ENCODE data around the gene IGSF8. TPM values are rescaled to one million over a fixed set of nuclear protein-coding genes. Genes with fewer than 3 reads are reported as not detected.

The IGSF8 gene
- polyA plus RNA-seq, 2 of the 4 experiments (the other 2 are of a cell fraction), result 7.3 to 7.8 TPM

DNA sequence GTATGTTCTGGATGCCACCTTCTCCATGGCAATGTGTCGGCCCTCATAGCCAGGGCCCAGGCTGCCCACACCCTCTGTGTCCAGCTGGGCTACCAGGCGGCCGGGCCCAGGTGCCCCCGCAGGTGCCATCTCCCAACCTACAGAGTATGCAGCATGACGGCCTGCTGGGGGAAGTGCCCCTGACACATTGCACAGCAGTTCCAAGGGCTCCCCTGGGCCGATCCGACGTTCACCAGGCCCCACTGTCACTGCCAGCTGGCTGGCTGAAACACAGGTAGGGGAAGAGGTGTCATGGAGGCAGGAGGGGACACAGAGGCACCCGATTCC lies 5.4 kb downstream of the IGSF8 start (continued):
- TF ChIP-seq HEYL (CRISPR knock-in tag; IDR thresholded peaks at IDR 0.05), result no peak

DNA sequence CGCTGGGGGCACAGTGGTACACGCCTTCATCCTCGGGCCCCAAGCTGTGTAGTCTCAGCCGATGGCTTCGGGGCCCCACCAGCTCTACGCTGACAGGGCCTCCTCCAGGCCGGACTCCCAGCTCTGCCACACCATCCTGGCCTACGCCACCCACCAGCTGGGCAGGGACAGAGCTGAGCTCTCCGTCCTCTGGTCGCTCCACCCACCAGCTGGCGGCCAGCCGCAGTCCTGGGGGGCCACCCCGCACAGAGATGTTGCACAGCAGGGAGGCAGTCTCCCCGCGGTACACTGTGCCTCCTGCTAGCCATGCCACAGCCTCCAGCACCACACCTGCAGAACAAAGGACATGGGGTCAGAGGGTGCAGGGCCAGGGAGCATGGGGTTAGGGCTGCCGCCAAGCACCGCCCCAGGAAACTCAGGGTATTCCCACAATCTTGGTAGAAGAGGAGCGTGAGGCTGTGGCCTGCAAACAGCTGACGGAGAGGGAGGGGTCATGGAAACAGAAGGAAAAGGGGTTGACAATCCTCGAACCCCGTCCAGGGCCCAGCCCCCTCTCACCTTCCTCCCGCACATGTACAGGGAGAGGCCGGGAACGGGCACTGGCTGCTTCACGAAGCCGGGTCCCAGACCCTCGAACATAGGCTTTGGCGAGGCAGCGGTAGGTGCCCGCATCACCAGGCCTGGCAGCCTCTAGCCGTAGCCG lies 5.9 kb downstream of the IGSF8 start:
- no peak for ATAC-seq
- no peak for DNase-seq (ENCODE audit: low read depth in 1 of 2, low spot score in 1 of 2)
- 82% methylated on average over 26 of the region's 32 CpGs for WGBS (ENCODE audit: missing lambda C conversion rate)
- H3K9me3 ChIP-seq, result no peaks in the 10 kb centered on the region
- H3K27ac ChIP-seq, result no peak overlapping the region
- POLR2A ChIA-PET, result no interaction called here
- CTCF ChIA-PET, result interaction anchor here (0.7 to 4.7 kb wide), 4 partner anchors 9 to 99 kb away, joined by 4 to 20 read pairs (median 6); no protein-coding TSS in a partner anchor
- peaks cover 7% of the 10 kb centered on the region; the same call in 2 of the 3 replicates for H3K4me1 ChIP-seq
- no peak for FAIRE-seq
- H3K4me3 ChIP-seq, result no peak overlapping the region
- TF ChIP-seq EP300 (IDR thresholded peaks at IDR 0.05), result no peak
- TF ChIP-seq KDM5A (IDR thresholded peaks at IDR 0.05), result no peak
- TF ChIP-seq, protein P1, sequence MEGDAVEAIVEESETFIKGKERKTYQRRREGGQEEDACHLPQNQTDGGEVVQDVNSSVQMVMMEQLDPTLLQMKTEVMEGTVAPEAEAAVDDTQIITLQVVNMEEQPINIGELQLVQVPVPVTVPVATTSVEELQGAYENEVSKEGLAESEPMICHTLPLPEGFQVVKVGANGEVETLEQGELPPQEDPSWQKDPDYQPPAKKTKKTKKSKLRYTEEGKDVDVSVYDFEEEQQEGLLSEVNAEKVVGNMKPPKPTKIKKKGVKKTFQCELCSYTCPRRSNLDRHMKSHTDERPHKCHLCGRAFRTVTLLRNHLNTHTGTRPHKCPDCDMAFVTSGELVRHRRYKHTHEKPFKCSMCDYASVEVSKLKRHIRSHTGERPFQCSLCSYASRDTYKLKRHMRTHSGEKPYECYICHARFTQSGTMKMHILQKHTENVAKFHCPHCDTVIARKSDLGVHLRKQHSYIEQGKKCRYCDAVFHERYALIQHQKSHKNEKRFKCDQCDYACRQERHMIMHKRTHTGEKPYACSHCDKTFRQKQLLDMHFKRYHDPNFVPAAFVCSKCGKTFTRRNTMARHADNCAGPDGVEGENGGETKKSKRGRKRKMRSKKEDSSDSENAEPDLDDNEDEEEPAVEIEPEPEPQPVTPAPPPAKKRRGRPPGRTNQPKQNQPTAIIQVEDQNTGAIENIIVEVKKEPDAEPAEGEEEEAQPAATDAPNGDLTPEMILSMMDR (IDR thresholded peaks at IDR 0.05), result no peak
- no peak for TF ChIP-seq HOXA7 (CRISPR knock-in tag; IDR thresholded peaks at IDR 0.05)
- TF ChIP-seq ZSCAN20 (CRISPR knock-in tag; IDR thresholded peaks at IDR 0.05), result no peak
- TF ChIP-seq MAZ (IDR thresholded peaks at IDR 0.05; ENCODE audit: borderline replicate concordance, low read depth, low read length), result no peak
- TF ChIP-seq ZC3H11A (IDR thresholded peaks at IDR 0.05), result no peak
- H3K4me2 ChIP-seq, result no peak overlapping the region

DNA sequence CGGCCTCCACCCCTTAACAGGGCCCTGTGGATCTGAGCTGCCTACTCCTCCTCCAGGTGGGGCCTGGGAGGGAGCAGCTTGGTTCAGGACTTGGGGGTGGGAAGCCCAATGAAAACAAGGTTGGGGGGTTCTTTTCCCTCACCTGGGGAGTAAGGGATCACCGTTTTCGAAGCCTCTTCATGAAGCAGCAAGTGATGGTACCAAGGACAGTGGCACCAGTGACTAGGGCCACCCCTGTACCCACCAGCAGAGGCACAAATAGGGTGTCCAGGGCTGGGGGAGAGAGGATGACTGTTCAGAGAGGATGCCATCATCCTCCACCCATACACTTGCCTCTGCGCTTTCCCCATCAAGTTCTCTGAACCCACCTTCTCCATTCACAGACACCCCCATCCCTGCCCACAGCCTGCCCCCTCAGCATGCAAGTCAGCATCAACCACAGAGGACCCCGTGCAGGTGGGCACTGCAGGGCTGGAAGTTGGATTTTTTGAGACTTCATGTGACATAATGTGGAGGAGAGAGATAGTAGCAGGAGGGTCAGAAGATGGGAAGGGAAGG lies 6.7 kb downstream of the IGSF8 start:
- H3K4me1 ChIP-seq, result no peaks in the 10 kb centered on the region
- ChIA-PET CTCF (interaction anchor here (0.9 to 16.8 kb wide), 5 partner anchors 9 to 102 kb away, joined by 3 to 409 read pairs (median 4); partner anchors contain the start of gene KCNJ10), POLR2A (no interaction called here)
- H3K4me3 ChIP-seq, result no peak overlapping the region
- DNase-seq (ENCODE audit: low read depth in 1 of 2, low spot score in 1 of 2) (no peak), ATAC-seq (no peak), FAIRE-seq (no peak)
- TF ChIP-seq JUN (IDR thresholded peaks at IDR 0.05), result no peak
- TF ChIP-seq HOXB13 (CRISPR knock-in tag; IDR thresholded peaks at IDR 0.05; ENCODE audit: low read depth), result no peak
- TF ChIP-seq RARB (CRISPR knock-in tag; IDR thresholded peaks at IDR 0.05), result no peak
- TF ChIP-seq, protein P2, sequence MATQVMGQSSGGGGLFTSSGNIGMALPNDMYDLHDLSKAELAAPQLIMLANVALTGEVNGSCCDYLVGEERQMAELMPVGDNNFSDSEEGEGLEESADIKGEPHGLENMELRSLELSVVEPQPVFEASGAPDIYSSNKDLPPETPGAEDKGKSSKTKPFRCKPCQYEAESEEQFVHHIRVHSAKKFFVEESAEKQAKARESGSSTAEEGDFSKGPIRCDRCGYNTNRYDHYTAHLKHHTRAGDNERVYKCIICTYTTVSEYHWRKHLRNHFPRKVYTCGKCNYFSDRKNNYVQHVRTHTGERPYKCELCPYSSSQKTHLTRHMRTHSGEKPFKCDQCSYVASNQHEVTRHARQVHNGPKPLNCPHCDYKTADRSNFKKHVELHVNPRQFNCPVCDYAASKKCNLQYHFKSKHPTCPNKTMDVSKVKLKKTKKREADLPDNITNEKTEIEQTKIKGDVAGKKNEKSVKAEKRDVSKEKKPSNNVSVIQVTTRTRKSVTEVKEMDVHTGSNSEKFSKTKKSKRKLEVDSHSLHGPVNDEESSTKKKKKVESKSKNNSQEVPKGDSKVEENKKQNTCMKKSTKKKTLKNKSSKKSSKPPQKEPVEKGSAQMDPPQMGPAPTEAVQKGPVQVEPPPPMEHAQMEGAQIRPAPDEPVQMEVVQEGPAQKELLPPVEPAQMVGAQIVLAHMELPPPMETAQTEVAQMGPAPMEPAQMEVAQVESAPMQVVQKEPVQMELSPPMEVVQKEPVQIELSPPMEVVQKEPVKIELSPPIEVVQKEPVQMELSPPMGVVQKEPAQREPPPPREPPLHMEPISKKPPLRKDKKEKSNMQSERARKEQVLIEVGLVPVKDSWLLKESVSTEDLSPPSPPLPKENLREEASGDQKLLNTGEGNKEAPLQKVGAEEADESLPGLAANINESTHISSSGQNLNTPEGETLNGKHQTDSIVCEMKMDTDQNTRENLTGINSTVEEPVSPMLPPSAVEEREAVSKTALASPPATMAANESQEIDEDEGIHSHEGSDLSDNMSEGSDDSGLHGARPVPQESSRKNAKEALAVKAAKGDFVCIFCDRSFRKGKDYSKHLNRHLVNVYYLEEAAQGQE (IDR thresholded peaks at IDR 0.05), result no peak
- no peak for TF ChIP-seq NR3C1 (IDR thresholded peaks at IDR 0.05)
- H3K4me2 ChIP-seq, result no peak overlapping the region
- H3K27ac ChIP-seq, result no peak overlapping the region
- 64% methylated on average over 5 of the region's 5 CpGs for WGBS (ENCODE audit: missing lambda C conversion rate)
- H3K9me3 ChIP-seq, result no peaks in the 10 kb centered on the region

DNA sequence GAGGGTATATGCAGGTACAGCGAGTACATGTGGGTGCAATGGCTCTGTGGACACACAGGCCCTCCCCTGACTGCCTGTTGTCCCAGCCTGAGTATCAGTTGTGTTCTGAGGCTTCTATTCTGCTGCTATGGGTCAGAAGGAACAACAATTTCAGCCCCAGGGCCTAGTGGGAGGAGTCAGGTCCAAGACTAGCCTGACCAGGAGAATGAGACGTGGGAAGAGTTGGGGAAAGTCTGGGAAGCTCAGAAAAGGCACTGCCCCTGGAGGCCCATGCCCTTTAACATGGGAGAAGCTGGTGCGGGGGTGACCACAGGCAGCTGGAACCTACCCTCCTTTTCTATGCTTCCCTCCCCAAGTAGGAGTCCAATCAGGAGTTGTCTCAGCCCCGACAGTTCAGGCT lies 7.7 kb downstream of the IGSF8 start:
- ATAC-seq (no peak), DNase-seq (ENCODE audit: low read depth in 1 of 2, low spot score in 1 of 2) (no peak), FAIRE-seq (no peak)
- Histone ChIP-seq H3K4me3 (no peak overlapping the region), H3K9me3 (no peaks in the 10 kb centered on the region), H3K27ac (no peak overlapping the region), H3K4me1 (no peaks in the 10 kb centered on the region), H3K4me2 (no peak overlapping the region)
- POLR2A ChIA-PET, result no interaction called here
- 87% methylated on average over 4 of the region's 4 CpGs for WGBS (ENCODE audit: missing lambda C conversion rate)
- CTCF ChIA-PET, result interaction anchor here (0.9 to 16.8 kb wide), 6 partner anchors 8 to 286 kb away, joined by 3 to 409 read pairs (median 6); partner anchors contain the start of gene KCNJ10
- TF ChIP-seq JUN (IDR thresholded peaks at IDR 0.05) (no peak), KDM5A (IDR thresholded peaks at IDR 0.05) (no peak), POLR2AphosphoS2 (conservative IDR thresholded peaks at IDR 0.05; ENCODE audit: low read length) (no peak), SREBF2 (IDR thresholded peaks at IDR 0.05) (no peak), CBX2 (IDR thresholded peaks at IDR 0.05; ENCODE audit: borderline replicate concordance, low read depth) (no peak), PHF8 (IDR thresholded peaks at IDR 0.05; ENCODE audit: borderline replicate concordance, low read depth) (no peak), HOXA7 (CRISPR knock-in tag; IDR thresholded peaks at IDR 0.05) (no peak), ZSCAN20 (CRISPR knock-in tag; IDR thresholded peaks at IDR 0.05) (no peak), NFE2L2 (conservative IDR thresholded peaks at IDR 0.05; ENCODE audit: low read length) (no peak), ZFP36 (IDR thresholded peaks at IDR 0.05; ENCODE audit: borderline replicate concordance, partially characterized antibody) (no peak), CHD4 (IDR thresholded peaks at IDR 0.05; ENCODE audit: borderline replicate concordance) (no peak), NPAS2 (CRISPR knock-in tag; IDR thresholded peaks at IDR 0.05; ENCODE audit: borderline replicate concordance) (no peak), RARB (CRISPR knock-in tag; IDR thresholded peaks at IDR 0.05) (no peak), CEBPB (IDR thresholded peaks at IDR 0.05) (no peak)
- TF ChIP-seq, protein P3, sequence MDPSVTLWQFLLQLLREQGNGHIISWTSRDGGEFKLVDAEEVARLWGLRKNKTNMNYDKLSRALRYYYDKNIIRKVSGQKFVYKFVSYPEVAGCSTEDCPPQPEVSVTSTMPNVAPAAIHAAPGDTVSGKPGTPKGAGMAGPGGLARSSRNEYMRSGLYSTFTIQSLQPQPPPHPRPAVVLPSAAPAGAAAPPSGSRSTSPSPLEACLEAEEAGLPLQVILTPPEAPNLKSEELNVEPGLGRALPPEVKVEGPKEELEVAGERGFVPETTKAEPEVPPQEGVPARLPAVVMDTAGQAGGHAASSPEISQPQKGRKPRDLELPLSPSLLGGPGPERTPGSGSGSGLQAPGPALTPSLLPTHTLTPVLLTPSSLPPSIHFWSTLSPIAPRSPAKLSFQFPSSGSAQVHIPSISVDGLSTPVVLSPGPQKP (IDR thresholded peaks at IDR 0.05; ENCODE audit: low read depth, low read length), result no peak

Data from A549 (cell line).